Measurements from ENCODE around the gene USP16. TPM values are rescaled to one million over a fixed set of nuclear protein-coding genes. Genes with fewer than 3 reads are reported as not detected.

USP16 gene
- 43.5 TPM for total RNA-seq (2013)
- polyA plus RNA-seq (10 to 100 TPM; 11.6 to 23.6 (median 16.2) TPM), polyA minus RNA-seq (6.2 and 8.9 TPM in 2 replicates), total RNA-seq (64.8 to 187 (median 131) reads per million in 11 experiments)

GRCh38 chr21:29024474-29025327, at the start of gene USP16:
Gene USP16, plus strand, starts transcription at chr21:29024668. Its CDS starts 3,246 bp downstream, at chr21:29027914.
- Mint-ChIP-seq H3K4me1 (peaks cover 27% of the 10 kb centered on the region), H3K27me3 (ENCODE audit: low read depth in 3 of 3) (peaks cover 0 to 2% (median 0%) of the 10 kb centered on the region in 3 donors), H3K27ac (peak within 1 kb of the TSS; percentile 99 to 100 (median 100)), H3K4me3 (peak within 1 kb of the TSS; percentile 98 to 99), H3K36me3 (peaks cover 13 to 25% of the 10 kb centered on the region in 2 donors), H3K9me3 (no peaks in the 10 kb centered on the region)
- WGBS (ENCODE audit: insufficient coverage), result 1% methylated on average over 27 of the region's 48 CpGs
- Histone ChIP-seq H3K79me2 (ENCODE audit: insufficient read depth, low read length) (peaks cover 51% of the 10 kb centered on the region), H2AFZ (ENCODE audit: insufficient read depth, low read depth, low read length, poor library complexity, severe bottlenecking) (peak within 1 kb of the TSS; percentile 83), H3K4me3 (replicated peaks in 1 of 3; ENCODE audit: low read depth in 2 of 3, low read length in 3 of 3) (peak within 1 kb of the TSS; percentile 78 to 89 (median 83)), H3K9ac (ENCODE audit: insufficient read depth, low read length, poor library complexity, severe bottlenecking) (peak within 1 kb of the TSS; percentile 85), H3K27me3 (ENCODE audit: control insufficient read depth in 2 of 2, insufficient read depth in 2 of 2, low read length in 2 of 2) (no peaks in the 10 kb centered on the region), H4K20me1 (ENCODE audit: insufficient read depth, low read length) (peaks cover 35% of the 10 kb centered on the region), H3K4me2 (replicated peaks; ENCODE audit: extremely low read depth, low read length, poor library complexity, severe bottlenecking) (peak within 1 kb of the TSS; percentile 87), H3K9me3 (replicated peaks in 1 of 2; ENCODE audit: control insufficient read depth in 1 of 2, insufficient read depth in 1 of 2, low read length in 2 of 2) (no peaks in the 10 kb centered on the region), H3K36me3 (replicated peaks in 1 of 2; ENCODE audit: control insufficient read depth in 1 of 2, insufficient read depth in 2 of 2, low read length in 2 of 2) (peaks cover 7 to 18% of the 10 kb centered on the region in 2 donors), H3K27ac (ENCODE audit: low read depth in 1 of 2, low read length in 2 of 2) (peak within 1 kb of the TSS; percentile 97 to 99), H3K4me1 (ENCODE audit: control insufficient read depth in 1 of 2, insufficient read depth in 2 of 2, low read length in 2 of 2) (peaks cover 14 to 22% of the 10 kb centered on the region in 2 donors)
- DNase-seq, result peak; percentile 96
- TF ChIP-seq, protein P1, sequence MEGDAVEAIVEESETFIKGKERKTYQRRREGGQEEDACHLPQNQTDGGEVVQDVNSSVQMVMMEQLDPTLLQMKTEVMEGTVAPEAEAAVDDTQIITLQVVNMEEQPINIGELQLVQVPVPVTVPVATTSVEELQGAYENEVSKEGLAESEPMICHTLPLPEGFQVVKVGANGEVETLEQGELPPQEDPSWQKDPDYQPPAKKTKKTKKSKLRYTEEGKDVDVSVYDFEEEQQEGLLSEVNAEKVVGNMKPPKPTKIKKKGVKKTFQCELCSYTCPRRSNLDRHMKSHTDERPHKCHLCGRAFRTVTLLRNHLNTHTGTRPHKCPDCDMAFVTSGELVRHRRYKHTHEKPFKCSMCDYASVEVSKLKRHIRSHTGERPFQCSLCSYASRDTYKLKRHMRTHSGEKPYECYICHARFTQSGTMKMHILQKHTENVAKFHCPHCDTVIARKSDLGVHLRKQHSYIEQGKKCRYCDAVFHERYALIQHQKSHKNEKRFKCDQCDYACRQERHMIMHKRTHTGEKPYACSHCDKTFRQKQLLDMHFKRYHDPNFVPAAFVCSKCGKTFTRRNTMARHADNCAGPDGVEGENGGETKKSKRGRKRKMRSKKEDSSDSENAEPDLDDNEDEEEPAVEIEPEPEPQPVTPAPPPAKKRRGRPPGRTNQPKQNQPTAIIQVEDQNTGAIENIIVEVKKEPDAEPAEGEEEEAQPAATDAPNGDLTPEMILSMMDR (IDR thresholded peaks at IDR 0.05), result no peak
- intact Hi-C loops (cut with micrococcal nuclease), result loop anchor here (2.0 to 5.0 kb wide), 3 partner anchors 22 to 32 kb away; partner anchors contain the start of gene LTN1 (in 2 of the 2)

- WGBS (ENCODE audit: insufficient coverage), result 100% methylated on average over 2 of the region's 3 CpGs
- Histone ChIP-seq H2AFZ (ENCODE audit: insufficient read depth, low read depth, low read length, poor library complexity, severe bottlenecking) (no peak overlapping the region), H3K9me3 (replicated peaks in 1 of 2; ENCODE audit: control insufficient read depth in 1 of 2, insufficient read depth in 1 of 2, low read length in 2 of 2) (no peaks in the 10 kb centered on the region), H3K4me2 (replicated peaks; ENCODE audit: extremely low read depth, low read length, poor library complexity, severe bottlenecking) (no peak overlapping the region), H3K4me1 (ENCODE audit: control insufficient read depth in 1 of 2, insufficient read depth in 2 of 2, low read length in 2 of 2) (no peaks in the 10 kb centered on the region), H4K20me1 (ENCODE audit: insufficient read depth, low read length) (no peaks in the 10 kb centered on the region), H3K9ac (ENCODE audit: insufficient read depth, low read length, poor library complexity, severe bottlenecking) (no peak overlapping the region), H3K27ac (ENCODE audit: low read depth in 1 of 2, low read length in 2 of 2) (no peak overlapping the region), H3K79me2 (ENCODE audit: insufficient read depth, low read length) (no peaks in the 10 kb centered on the region), H3K4me3 (replicated peaks in 1 of 3; ENCODE audit: low read depth in 2 of 3, low read length in 3 of 3) (no peak overlapping the region), H3K27me3 (ENCODE audit: control insufficient read depth in 2 of 2, insufficient read depth in 2 of 2, low read length in 2 of 2) (no peaks in the 10 kb centered on the region), H3K36me3 (replicated peaks in 1 of 2; ENCODE audit: control insufficient read depth in 1 of 2, insufficient read depth in 2 of 2, low read length in 2 of 2) (peaks cover 82 to 99% of the 10 kb centered on the region in 2 donors)
- Mint-ChIP-seq H3K4me3 (no peak overlapping the region), H3K4me1 (no peaks in the 10 kb centered on the region), H3K27me3 (ENCODE audit: low read depth in 3 of 3) (no peaks in the 10 kb centered on the region), H3K9me3 (no peaks in the 10 kb centered on the region), H3K36me3 (peaks cover 63 to 88% of the 10 kb centered on the region in 2 donors), H3K27ac (no peak overlapping the region)
- no peak for DNase-seq
- TF ChIP-seq, protein P1 (IDR thresholded peaks at IDR 0.05), result no peak
- intact Hi-C loops (cut with micrococcal nuclease), result no loop called here
These were observed 49.1 kb upstream of the USP16 start for GRCh38 chr21:28975397-28975796.

Measured in CD14-positive monocyte (primary cell).